GM13976 (cell line): ENCODE measurements around the gene USH2A.

Source experiments
- DNase-seq: peaks from one replicate; pipeline ENCODE4 v3.0.0; 2012; ENCODE audit warnings: low spot score
- in situ Hi-C: fragments of 300-500 bp; cut with MboI; formaldehyde crosslinking; loops from one replicate; pipeline ENCODE4 v1.12.0; 2022; ENCODE audit warnings: low sequenced_read_pairs, mixed read lengths, inconsistent platforms; ENCODE audit not compliant: unreplicated experiment
- TF ChIP-seq, protein P1 (sequence below): IDR thresholded peaks from 2 replicates; pipeline ENCODE4 v1.5.1; 2012; ENCODE audit warnings: borderline replicate concordance, mild to moderate bottlenecking; ENCODE audit not compliant: insufficient read depth; ENCODE audit errors: extremely low read depth, missing control alignments, control extremely low read depth

USH2A gene

DNA sequence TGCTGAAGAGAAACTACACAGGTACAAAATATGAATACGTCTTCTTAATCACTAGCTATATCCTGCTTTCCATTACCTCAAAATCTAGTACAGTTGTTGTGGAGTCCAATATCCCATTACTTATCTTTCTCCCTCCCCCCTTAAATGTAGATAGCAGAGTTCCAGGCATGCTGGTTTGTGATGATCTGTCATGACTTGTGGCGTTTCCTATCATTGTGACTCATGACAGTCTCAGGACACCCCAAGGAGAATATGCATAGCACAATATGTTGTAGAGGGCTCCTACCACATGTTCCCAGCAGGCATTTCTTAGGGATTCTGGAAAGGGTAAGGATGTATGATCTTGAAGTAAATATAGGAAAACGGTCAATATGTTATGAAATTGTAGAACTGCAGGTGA lies 206.9 kb downstream of the USH2A start:
- no peak for DNase-seq
- in situ Hi-C loops: no loop called here
- TF ChIP-seq, protein P1, sequence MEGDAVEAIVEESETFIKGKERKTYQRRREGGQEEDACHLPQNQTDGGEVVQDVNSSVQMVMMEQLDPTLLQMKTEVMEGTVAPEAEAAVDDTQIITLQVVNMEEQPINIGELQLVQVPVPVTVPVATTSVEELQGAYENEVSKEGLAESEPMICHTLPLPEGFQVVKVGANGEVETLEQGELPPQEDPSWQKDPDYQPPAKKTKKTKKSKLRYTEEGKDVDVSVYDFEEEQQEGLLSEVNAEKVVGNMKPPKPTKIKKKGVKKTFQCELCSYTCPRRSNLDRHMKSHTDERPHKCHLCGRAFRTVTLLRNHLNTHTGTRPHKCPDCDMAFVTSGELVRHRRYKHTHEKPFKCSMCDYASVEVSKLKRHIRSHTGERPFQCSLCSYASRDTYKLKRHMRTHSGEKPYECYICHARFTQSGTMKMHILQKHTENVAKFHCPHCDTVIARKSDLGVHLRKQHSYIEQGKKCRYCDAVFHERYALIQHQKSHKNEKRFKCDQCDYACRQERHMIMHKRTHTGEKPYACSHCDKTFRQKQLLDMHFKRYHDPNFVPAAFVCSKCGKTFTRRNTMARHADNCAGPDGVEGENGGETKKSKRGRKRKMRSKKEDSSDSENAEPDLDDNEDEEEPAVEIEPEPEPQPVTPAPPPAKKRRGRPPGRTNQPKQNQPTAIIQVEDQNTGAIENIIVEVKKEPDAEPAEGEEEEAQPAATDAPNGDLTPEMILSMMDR: no peak

- TF ChIP-seq, protein P1: no peak
- in situ Hi-C loops: no loop called here
- no peak for DNase-seq
Measured at GRCh38 chr1:216215169-216215568, 208.1 kb downstream of the USH2A start.

DNA sequence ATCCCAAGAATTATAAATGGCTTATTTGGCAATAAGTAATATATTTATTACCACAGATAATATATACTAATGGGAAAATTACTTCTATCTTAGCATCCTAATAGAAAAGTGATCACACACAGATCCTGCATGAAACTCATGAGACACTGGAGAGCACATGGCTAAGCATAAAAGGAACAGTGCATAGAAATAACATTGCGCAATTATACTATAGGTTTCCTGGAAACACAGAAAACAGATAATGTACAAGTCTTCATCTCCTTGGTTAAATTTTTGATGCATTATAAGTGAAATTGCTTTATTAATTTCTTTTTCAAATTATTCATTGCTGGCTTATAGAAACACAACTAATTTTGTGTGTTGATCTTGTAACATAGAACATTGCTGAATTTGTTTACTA lies 210.4 kb downstream of the USH2A start:
- TF ChIP-seq, protein P1: no peak
- no peak for DNase-seq
- in situ Hi-C loops: no loop called here

GRCh38 chr1:216210081-216210480 lies 213.2 kb downstream of the USH2A start:
- TF ChIP-seq, protein P1: no peak
- no peak for DNase-seq
- in situ Hi-C loops: no loop called here

GRCh38 chr1:216209125-216209524 lies 214.1 kb downstream of the USH2A start:
- TF ChIP-seq, protein P1: no peak
- in situ Hi-C loops: no loop called here
- no peak for DNase-seq

DNA sequence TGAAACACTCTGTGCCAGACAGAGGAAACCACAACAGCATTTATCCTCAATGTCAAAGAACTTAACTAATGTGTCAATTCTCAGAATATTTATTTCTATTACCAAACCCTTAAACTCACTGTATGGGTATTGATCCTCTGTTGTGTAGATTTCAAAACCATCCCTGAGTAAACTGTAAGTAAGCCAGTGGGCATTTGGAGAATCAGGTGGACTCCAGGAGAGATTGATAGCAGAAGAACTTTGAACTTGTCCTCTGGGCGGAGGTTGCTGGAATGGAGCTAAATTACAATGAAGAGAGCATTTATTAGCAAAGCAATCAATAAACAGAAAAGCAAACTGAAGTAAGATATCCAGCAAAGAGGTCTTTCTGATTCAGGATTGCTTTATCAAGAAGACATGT lies 216.1 kb downstream of the USH2A start:
- no peak for DNase-seq
- TF ChIP-seq, protein P1: no peak
- in situ Hi-C loops: no loop called here

- TF ChIP-seq, protein P1: no peak
- no peak for DNase-seq
- in situ Hi-C loops: no loop called here
Measured at GRCh38 chr1:216205176-216205575, 218.1 kb downstream of the USH2A start.
